Muscle layer of colon (tissue), 2 donors: ENCODE results near the gene USH1G.

Source experiments
- H3K27ac ChIP-seq: one replicate; pipeline ENCODE4 v1.7.0; 2013; ENCODE audit warnings: low read depth, mild to moderate bottlenecking, low read length, moderate library complexity
- H3K27me3 ChIP-seq, 2 donors: one replicate each; pipeline ENCODE4 v1.7.0; 2013; ENCODE audit warnings: low read length in 2 of 2, mild to moderate bottlenecking in 2 of 2; ENCODE audit not compliant: insufficient read depth in 2 of 2, control insufficient read depth in 1 of 2
- H3K36me3 ChIP-seq: one replicate; pipeline ENCODE4 v1.7.0; 2013; ENCODE audit warnings: mild to moderate bottlenecking, low read length; ENCODE audit not compliant: insufficient read depth
- H3K4me1 ChIP-seq: one replicate; pipeline ENCODE4 v1.7.0; 2013; ENCODE audit warnings: mild to moderate bottlenecking, low read length; ENCODE audit not compliant: insufficient read depth
- H3K4me3 ChIP-seq, 2 donors: one replicate each; pipeline ENCODE4 v1.7.0; 2013; ENCODE audit warnings: low read length in 2 of 2, low read depth in 1 of 2, mild to moderate bottlenecking in 1 of 2, moderate library complexity in 1 of 2
- H3K9ac ChIP-seq: one replicate; pipeline ENCODE4 v1.7.0; 2013; ENCODE audit warnings: low read length
- H3K9me3 ChIP-seq: one replicate; pipeline ENCODE4 v1.7.0; 2013; ENCODE audit warnings: mild to moderate bottlenecking, low read length
- donor health status: abdominal sarcoma.
- donor health status: Adenocarcinoma of cecum.

USH1G gene

DNA sequence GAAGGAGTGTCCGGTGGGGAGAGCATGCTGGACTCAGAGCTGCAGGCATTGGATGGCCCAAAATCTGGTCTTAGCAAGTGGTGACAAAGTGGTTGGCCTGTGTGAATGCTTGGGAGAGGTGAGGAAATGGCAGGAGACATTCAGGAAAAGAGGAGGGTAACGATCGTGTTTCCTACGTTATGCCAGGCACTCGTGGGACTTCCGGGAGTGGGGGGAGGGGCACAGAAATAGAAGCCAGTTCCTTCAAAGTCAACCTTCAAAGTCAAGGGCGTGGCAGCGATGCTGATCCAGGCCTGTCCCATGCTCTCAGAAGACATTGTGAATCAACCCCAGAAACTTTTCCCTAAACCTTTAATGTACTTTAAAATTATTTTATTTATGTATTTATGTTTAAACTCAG, 16.5 kb upstream of the USH1G start:
- Histone ChIP-seq H3K27ac (no peak overlapping the region), H3K9ac (no peak overlapping the region), H3K4me3 (no peak overlapping the region), H3K9me3 (no peaks in the 10 kb centered on the region), H3K4me1 (no peaks in the 10 kb centered on the region), H3K36me3 (no peaks in the 10 kb centered on the region), H3K27me3 (peaks cover 22 to 48% of the 10 kb centered on the region in 2 donors)

- Histone ChIP-seq H3K27ac (no peak overlapping the region), H3K27me3 (peaks cover 22 to 52% of the 10 kb centered on the region in 2 donors), H3K4me3 (no peak overlapping the region), H3K36me3 (no peaks in the 10 kb centered on the region), H3K9me3 (no peaks in the 10 kb centered on the region), H3K4me1 (no peaks in the 10 kb centered on the region), H3K9ac (no peak overlapping the region)
Observed at GRCh38 chr17:74938194-74938950, 15.3 kb upstream of the USH1G start.

DNA sequence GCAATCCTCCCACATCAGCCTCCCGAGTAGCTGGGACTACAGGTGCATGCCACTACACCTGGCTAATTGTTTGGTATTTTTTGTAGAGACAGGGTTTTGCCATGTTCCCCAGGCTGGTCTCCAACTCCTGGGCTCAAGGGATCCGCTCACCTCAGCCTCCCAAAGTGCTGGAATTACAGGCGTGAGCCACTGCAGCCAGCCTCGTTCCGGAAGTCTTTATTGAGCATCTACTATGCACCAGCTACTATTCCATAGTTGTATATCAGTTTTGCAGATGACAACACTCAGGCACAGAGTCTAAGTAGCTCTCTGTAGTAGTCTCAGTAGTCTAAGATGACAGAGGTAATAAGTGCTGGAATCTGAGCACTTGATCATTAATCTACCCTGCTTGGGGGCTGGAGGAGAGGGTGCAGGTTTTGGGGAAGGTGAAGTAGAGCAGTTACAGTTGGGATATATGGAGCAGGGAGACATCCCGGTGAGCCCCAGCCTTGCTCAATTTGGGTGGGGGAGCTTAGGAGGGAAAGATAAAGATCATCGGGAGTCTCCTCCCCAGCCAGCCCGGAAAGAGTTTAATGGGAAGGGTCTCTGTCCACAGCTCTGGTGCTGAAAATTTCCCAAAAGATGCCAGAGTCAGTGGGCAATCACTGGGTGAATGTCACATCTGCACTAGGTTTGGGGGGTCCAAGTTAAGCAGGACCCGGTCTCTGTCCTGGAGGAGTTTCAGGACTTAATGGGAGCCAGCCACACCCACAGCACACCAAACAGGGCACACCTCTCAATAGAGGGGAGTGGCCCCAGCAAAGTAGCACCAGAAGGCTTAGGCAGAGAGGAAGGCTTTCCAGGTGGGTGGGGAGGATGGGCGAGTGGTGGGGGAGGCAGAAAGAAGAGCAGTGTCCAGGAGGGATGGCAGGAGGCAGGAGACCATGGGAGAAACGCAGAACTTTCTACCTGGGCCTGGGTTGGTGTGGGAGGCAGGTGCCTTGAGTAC, 14.3 kb upstream of the USH1G start:
- Histone ChIP-seq H3K9me3 (no peaks in the 10 kb centered on the region), H3K27ac (no peak overlapping the region), H3K27me3 (peaks cover 22 to 57% of the 10 kb centered on the region in 2 donors), H3K9ac (no peak overlapping the region), H3K4me3 (no peak overlapping the region), H3K36me3 (no peaks in the 10 kb centered on the region), H3K4me1 (no peaks in the 10 kb centered on the region)

- Histone ChIP-seq H3K4me3 (no peak overlapping the region), H3K27me3 (peaks cover 22 to 57% of the 10 kb centered on the region in 2 donors), H3K9me3 (no peaks in the 10 kb centered on the region), H3K4me1 (no peaks in the 10 kb centered on the region), H3K27ac (no peak overlapping the region), H3K36me3 (no peaks in the 10 kb centered on the region), H3K9ac (no peak overlapping the region)
Observed at GRCh38 chr17:74936470-74936799, 13.4 kb upstream of the USH1G start.

- Histone ChIP-seq H3K27me3 (peaks cover 22 to 52% of the 10 kb centered on the region in 2 donors), H3K4me1 (no peaks in the 10 kb centered on the region), H3K27ac (no peak within 1 kb of the TSS), H3K4me3 (no peak within 1 kb of the TSS), H3K9me3 (no peaks in the 10 kb centered on the region), H3K9ac (no peak within 1 kb of the TSS), H3K36me3 (no peaks in the 10 kb centered on the region)
Observed at GRCh38 chr17:74935585-74936469, 12.8 kb upstream of the USH1G start, which contains the start of gene OTOP3. Gene OTOP3, plus strand, starts transcription at chr17:74935898. Its CDS starts 24 bp downstream, at chr17:74935922.

- H3K4me3 ChIP-seq: no peak overlapping the region
- H3K9me3 ChIP-seq: no peaks in the 10 kb centered on the region
- H3K9ac ChIP-seq: no peak overlapping the region
- H3K4me1 ChIP-seq: no peaks in the 10 kb centered on the region
- H3K36me3 ChIP-seq: no peaks in the 10 kb centered on the region
- no peak overlapping the region for H3K27ac ChIP-seq
- H3K27me3 ChIP-seq: peaks cover 22 to 52% of the 10 kb centered on the region in 2 donors
Observed at GRCh38 chr17:74935048-74935447, 12.0 kb upstream of the USH1G start.

DNA sequence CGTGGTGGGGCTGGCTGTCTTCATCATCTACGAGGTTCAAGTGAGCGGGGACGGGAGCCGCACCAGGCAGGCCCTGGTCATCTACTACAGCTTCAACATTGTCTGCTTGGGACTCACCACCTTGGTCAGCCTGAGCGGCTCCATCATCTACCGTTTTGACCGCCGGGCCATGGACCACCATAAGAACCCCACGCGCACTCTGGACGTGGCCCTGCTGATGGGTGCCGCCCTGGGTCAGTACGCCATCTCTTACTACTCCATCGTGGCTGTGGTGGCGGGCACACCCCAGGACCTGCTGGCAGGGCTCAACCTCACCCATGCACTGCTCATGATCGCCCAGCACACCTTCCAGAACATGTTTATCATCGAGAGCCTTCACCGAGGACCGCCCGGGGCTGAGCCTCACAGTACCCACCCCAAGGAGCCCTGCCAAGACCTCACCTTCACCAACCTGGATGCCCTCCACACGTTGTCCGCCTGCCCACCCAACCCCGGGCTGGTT, 7.5 kb upstream of the USH1G start:
- Histone ChIP-seq H3K36me3 (no peaks in the 10 kb centered on the region), H3K4me3 (no peak overlapping the region), H3K27ac (no peak overlapping the region), H3K9me3 (no peaks in the 10 kb centered on the region), H3K9ac (no peak overlapping the region), H3K27me3 (peaks cover 7 to 31% of the 10 kb centered on the region in 2 donors), H3K4me1 (no peaks in the 10 kb centered on the region)

- Histone ChIP-seq H3K4me1 (no peaks in the 10 kb centered on the region), H3K4me3 (no peak overlapping the region), H3K36me3 (no peaks in the 10 kb centered on the region), H3K9me3 (no peaks in the 10 kb centered on the region), H3K9ac (no peak overlapping the region), H3K27me3 (peaks cover 18 to 42% of the 10 kb centered on the region in 2 donors), H3K27ac (no peak overlapping the region)
Observed at GRCh38 chr17:74928786-74929185, 5.7 kb upstream of the USH1G start.

DNA sequence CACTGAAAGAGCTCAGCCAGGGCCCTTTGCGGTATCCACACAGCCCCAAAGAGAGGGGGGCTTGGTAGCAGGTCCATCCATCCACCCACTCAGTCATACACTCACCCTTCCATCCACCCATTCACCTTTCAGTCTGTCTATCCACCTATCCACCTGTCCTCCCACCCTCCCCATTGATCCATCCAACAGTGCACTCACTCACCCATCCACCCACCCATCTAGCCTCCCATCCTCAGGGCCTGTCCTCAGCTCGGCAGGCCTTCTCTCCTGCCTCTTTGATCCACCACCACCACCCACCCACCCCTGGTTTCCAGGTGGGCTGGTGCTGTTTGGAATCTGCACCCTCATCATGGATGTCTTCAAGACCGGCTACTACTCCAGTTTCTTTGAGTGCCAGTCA, 2.2 kb upstream of the USH1G start:
- Histone ChIP-seq H3K4me1 (no peaks in the 10 kb centered on the region), H3K9me3 (no peaks in the 10 kb centered on the region), H3K4me3 (no peak overlapping the region), H3K9ac (no peak overlapping the region), H3K27me3 (peaks cover 29 to 59% of the 10 kb centered on the region in 2 donors), H3K27ac (no peak overlapping the region), H3K36me3 (no peaks in the 10 kb centered on the region)

DNA sequence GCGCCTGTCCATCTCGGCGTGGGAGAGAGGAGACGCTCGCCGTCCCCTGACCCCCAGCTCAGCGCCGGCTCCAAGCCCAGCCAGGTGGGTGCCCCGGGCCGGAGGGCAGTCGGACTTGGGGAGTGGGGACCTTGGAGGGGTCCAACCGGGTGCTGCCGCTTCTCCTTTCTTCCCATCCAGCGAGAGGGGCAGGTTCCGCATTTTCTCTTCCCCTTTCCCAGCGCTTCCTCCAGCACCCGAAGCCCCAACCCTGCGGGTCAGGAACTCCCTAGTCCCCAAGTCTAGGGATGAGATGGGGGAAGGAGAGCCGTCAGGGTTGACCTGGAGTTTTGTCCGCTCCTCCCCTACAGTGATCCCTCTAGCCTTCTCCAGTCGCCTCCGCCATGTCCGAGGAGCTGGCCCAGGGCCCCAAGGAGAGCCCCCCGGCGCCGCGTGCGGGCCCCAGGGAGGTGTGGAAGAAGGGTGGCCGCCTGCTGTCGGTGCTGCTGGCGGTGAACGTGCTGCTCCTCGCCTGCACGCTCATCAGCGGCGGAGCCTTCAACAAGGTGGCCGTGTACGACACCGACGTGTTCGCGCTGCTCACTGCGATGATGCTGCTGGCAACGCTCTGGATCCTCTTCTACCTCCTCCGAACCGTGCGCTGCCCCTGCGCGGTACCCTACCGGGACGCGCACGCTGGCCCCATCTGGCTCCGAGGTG, 1.3 kb upstream of the USH1G start, which contains the start of gene OTOP2:
Gene OTOP2 (plus strand): TSS at position 24 of the 699 bp plus-strand sequence. CDS start 360 bp downstream, at position 384.
- Histone ChIP-seq H3K27ac (no peak within 1 kb of the TSS), H3K4me1 (no peaks in the 10 kb centered on the region), H3K4me3 (peak within 1 kb of the TSS in 1 of 2 donors; percentile 2), H3K9me3 (no peaks in the 10 kb centered on the region), H3K9ac (no peak within 1 kb of the TSS), H3K27me3 (peaks cover 29 to 67% of the 10 kb centered on the region in 2 donors), H3K36me3 (no peaks in the 10 kb centered on the region)
